Measurements from ENCODE around the gene CFL1.

DNA sequence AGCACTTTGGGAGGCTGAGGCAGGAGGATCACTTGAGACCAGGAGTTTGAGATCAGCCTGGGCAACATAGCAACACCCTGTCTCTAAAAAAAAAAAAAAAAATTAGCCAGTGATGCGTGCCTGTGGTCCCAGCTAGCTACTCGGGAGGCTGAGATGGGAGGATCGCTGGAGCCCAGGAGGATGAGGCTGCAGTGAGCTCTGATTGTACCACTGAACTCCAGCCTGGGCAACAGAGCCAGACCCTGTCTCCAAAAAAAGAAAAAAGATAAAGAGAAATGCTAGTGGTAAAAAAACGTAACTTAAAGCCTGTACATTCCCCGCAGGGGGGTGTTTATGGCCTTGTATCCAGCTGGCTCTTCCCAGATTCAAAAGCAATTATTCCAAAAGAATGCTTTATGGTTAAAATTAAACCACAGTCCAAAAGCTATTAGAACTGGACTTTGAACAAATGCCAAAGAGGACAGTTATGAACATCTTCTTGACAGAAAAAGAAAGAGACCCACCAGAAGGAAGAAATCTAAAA is 40.6 kb downstream of the CFL1 start:
- TF ChIP-seq POLR2A (IDR thresholded peaks at IDR 0.05) (no peak), POLR2AphosphoS5 (IDR thresholded peaks at IDR 0.05; ENCODE audit: insufficient read depth in 1 of 2, low read depth in 1 of 2) (no peak)
- TF ChIP-seq, protein P1, sequence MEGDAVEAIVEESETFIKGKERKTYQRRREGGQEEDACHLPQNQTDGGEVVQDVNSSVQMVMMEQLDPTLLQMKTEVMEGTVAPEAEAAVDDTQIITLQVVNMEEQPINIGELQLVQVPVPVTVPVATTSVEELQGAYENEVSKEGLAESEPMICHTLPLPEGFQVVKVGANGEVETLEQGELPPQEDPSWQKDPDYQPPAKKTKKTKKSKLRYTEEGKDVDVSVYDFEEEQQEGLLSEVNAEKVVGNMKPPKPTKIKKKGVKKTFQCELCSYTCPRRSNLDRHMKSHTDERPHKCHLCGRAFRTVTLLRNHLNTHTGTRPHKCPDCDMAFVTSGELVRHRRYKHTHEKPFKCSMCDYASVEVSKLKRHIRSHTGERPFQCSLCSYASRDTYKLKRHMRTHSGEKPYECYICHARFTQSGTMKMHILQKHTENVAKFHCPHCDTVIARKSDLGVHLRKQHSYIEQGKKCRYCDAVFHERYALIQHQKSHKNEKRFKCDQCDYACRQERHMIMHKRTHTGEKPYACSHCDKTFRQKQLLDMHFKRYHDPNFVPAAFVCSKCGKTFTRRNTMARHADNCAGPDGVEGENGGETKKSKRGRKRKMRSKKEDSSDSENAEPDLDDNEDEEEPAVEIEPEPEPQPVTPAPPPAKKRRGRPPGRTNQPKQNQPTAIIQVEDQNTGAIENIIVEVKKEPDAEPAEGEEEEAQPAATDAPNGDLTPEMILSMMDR (IDR thresholded peaks at IDR 0.05): no peak

All from vagina (tissue), 2 donors.